C4-2B (cell line): ENCODE data around the gene TNNI3K.

Source experiments
- CTCF ChIP-seq: fragments of 450-650 bp; conservative IDR thresholded peaks from 2 replicates; pipeline ENCODE4 v1.5.1; 2017; ENCODE audit warnings: mild to moderate bottlenecking
- ZFX ChIP-seq: fragments of 450-650 bp; IDR thresholded peaks from 2 replicates; pipeline ENCODE4 v1.6.1; 2017

- TF ChIP-seq CTCF (no peak), ZFX (no peak)
Observed at GRCh38 chr1:74463333-74463988, 228.3 kb downstream of the TNNI3K start.
